Measurements from ENCODE around the gene ORC3. TPM values are rescaled to one million over a fixed set of nuclear protein-coding genes. Genes with fewer than 3 reads are reported as not detected.
A peak's percentile ranks its signal among the peaks of the same experiment; 100 is the strongest.

Gene ORC3
- total RNA-seq, 1 experiment from 2014 or later, result 52.9 TPM

- Histone ChIP-seq H3K14ac (ENCODE audit: insufficient read depth, low read length) (no peak overlapping the region), H4K91ac (ENCODE audit: insufficient read length, low read depth, low read length) (no peak overlapping the region), H2BK5ac (ENCODE audit: insufficient read length, low read length) (no peak overlapping the region), H3K79me2 (ENCODE audit: insufficient read depth, low read length) (peaks cover 42% of the 10 kb centered on the region), H2AFZ (ENCODE audit: low read length) (no peak overlapping the region), H2AK5ac (ENCODE audit: insufficient read length, low read length) (no peak overlapping the region), H4K20me1 (ENCODE audit: control insufficient read depth, insufficient read depth, insufficient read length) (no peaks in the 10 kb centered on the region), H3K56ac (ENCODE audit: insufficient read length, low read depth, low read length) (no peak overlapping the region), H3K27me3 (ENCODE audit: insufficient read depth, low read length) (no peaks in the 10 kb centered on the region), H3T11ph (ENCODE audit: low read length) (no peak overlapping the region), H4K5ac (ENCODE audit: insufficient read length, low read depth, low read length) (no peak overlapping the region), H3K23ac (ENCODE audit: insufficient read length, low read depth, low read length) (no peak overlapping the region), H2BK15ac (ENCODE audit: low read depth, low read length) (no peak overlapping the region), H3K79me1 (ENCODE audit: insufficient read depth, low read depth, low read length, poor library complexity, severe bottlenecking) (peaks cover 3% of the 10 kb centered on the region), H3K4ac (ENCODE audit: low read depth, low read length) (no peak overlapping the region), H4K8ac (replicated peaks; ENCODE audit: insufficient read length, low read depth, low read length) (no peak overlapping the region), H3K9me3 (ENCODE audit: control insufficient read depth, low read depth, low read length) (no peaks in the 10 kb centered on the region), H3K9ac (ENCODE audit: extremely low read depth, insufficient read length, low read length) (peak overlapping the region; percentile 88), H3K4me2 (ENCODE audit: insufficient read depth, insufficient read length, low read length) (peak overlapping the region; percentile 61), H3K4me1 (ENCODE audit: insufficient read depth, low read length) (peaks cover 4% of the 10 kb centered on the region), H2BK12ac (ENCODE audit: insufficient read length, low read depth, low read length) (no peak overlapping the region), H3K23me2 (ENCODE audit: insufficient read length, low read depth, low read length, poor library complexity, severe bottlenecking) (peaks cover 7% of the 10 kb centered on the region), H2BK120ac (ENCODE audit: low read depth, low read length, poor library complexity, severe bottlenecking) (no peak overlapping the region), H3K27ac (ENCODE audit: insufficient read length, low read depth, low read length) (no peak overlapping the region), H3K18ac (ENCODE audit: insufficient read length, low read depth, low read length) (no peak overlapping the region), H2BK20ac (ENCODE audit: low read depth, low read length, poor library complexity, severe bottlenecking) (no peak overlapping the region)
- peak overlapping the region; percentile 85 to 94 for H3K4me3 Mint-ChIP-seq
- H3K4me1 Mint-ChIP-seq, result peaks cover 14 to 27% of the 10 kb centered on the region in 2 experiments
- no peaks in the 10 kb centered on the region; a peak in 1 of 5 replicates for H3K9me3 Mint-ChIP-seq
- peaks cover 13 to 29% (median 28%) of the 10 kb centered on the region in 3 experiments; a peak in 6 of 7 replicates for H3K36me3 Mint-ChIP-seq (ENCODE audit: insufficient read depth in 1 of 3, low read depth in 3 of 3)
- no CpG with 5 or more reads among the region's 4 CpGs for WGBS (ENCODE audit: extremely low coverage, insufficient read length, low lambda C conversion rate)
- H3K27me3 Mint-ChIP-seq (ENCODE audit: low read depth), result no peaks in the 10 kb centered on the region
- no peak for TF ChIP-seq CTCF (conservative IDR thresholded peaks at IDR 0.05)
- DNase-seq, result no peak
- peak overlapping the region in 1 of 3 experiments; percentile 70; a peak in 2 of 7 replicates for H3K27ac Mint-ChIP-seq
Observed at GRCh38 chr6:87590990-87591389, 1.1 kb downstream of the ORC3 start.
